SIG-M5 treated with dmso at 0.1 percent for 504 hours (cell line): Measurements from ENCODE around the gene GNB1L.
"Not testable (repeated sequence)": the region's sequence is repeated elsewhere in the genome, so short reads cannot be mapped to it uniquely, and the experiment has no call there.

Source experiments
- DNase-seq: peaks from one replicate; lab custom pipeline; 2025; ENCODE audit not compliant: unreplicated experiment; lab: John Stamatoyannopoulos, UW

Gene GNB1L

DNA sequence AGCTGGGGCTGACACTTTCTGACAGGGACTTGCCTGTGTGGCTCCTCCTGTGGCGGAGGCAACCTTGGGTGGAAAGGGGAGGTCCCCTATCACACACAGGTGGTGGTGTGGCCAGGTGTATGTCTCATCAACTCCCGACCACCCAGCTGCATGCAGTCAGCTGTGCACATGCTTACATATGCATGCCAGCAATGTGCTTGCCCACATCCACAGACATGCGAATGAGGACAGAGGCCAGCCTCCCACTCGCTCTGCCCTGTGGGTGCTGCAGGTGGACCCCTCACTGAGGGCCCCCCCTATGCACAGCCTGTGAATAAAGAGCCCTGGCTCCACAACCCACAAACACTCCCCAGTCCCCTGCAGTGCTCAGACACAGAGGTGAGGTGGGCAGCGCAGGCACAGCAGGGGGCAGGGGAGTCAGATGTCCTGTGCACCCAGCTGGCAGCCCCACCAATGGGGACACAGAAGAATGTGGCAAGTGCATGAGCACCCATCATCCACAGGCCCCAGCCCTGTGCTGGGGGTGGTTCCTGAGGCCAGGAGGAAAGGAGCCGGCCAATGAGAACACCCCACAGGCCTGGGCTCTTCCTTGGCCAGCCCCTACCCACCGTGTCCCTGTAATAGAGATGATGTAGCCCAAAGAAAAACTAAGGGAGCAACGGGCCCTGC is 9.5 kb downstream of the GNB1L start:
- no peak for DNase-seq

DNA sequence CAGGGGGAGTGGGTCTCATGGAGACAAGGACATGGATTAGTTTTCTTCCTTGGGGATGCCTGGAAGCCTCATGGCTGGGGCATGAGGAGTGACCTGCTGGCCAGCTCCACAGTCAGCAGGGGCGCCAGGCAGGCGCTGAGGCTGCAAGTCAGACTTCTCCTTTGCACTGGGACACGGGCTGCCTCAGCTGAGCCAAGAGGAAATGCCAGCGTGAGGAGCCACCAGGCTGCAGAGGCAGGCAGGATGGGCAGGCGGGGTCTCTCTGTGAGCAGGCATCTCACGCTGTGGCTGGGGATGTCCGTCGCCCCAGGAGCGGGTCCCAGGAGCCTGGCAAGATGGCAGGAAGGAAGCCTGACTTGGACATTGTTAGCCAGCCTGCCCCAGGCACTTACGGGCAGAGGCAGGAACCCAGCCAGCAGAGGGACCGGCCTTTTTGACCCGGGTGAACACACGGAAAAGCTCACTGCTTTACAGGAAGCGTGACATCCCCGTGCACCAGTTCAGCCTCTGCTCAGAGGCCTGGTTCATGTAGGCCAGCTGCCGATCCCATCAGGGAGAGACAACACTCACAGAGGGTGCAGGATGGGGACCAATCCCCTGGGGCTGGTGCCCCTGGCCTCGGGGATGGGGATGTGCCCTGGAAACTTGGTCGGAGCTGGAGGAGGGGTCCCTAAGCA is 10.2 kb downstream of the GNB1L start:
- DNase-seq: no peak

DNA sequence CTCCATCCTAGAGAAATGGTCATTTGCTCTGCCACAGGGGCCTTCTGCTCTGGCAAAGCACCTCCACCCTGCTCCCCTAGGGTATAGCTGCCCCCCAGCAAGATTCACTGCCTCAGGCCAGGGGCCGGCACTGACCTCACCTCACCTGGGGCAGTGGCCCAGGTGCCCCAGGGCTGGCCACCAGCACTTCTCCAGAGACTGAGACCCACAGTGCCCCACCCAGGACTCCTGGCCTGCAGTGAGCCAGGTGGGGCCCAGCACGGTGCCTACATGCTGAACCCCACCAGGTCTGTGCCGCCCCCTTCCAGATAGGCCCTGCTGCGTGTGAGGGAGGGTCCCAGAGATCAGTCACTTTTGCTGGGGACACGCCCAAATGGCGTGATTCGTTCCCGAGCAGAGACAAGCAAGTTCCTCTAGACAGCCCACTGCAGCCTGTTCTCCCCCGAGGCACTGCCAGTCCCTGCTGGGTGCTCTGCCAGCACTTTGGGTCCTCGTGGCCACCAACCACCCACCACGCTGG is 10.8 kb downstream of the GNB1L start:
- no peak for DNase-seq

DNA sequence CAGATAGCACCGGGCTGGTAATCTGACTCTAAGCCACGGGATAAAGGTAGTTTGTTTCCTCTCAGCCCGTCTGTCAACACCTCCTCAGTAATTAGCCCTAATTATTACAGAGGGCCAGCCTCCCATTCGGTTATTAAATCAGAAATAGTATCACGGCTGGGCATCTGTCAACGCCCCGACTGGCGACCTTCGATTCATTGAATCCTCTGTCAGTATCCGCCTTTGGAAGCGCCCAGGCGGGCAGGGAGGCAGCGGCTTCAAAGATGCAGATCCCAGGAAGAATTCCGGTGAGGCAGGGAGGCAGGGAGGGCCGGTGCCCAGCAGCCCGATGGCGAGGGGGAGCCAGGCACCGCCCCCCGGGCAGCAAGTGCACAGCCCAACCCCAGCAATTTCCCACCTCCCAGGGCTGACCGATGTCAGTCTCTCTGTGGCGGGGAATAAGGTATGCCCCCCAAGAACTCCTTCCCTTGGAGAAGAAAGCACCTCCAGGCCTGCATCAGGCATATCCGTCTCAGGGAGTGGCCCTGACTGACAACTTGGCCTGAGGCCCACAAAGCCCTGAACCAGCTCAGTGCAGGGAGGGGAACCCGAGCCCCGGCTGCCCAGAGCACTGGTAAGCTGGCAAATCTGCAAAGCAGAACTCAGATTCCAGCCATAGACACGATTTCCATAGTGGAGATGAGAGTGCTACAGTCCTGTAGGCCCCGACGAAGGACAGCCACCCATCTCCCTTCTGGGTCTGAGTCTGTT is 11.4 kb downstream of the GNB1L start:
- no peak for DNase-seq

DNA sequence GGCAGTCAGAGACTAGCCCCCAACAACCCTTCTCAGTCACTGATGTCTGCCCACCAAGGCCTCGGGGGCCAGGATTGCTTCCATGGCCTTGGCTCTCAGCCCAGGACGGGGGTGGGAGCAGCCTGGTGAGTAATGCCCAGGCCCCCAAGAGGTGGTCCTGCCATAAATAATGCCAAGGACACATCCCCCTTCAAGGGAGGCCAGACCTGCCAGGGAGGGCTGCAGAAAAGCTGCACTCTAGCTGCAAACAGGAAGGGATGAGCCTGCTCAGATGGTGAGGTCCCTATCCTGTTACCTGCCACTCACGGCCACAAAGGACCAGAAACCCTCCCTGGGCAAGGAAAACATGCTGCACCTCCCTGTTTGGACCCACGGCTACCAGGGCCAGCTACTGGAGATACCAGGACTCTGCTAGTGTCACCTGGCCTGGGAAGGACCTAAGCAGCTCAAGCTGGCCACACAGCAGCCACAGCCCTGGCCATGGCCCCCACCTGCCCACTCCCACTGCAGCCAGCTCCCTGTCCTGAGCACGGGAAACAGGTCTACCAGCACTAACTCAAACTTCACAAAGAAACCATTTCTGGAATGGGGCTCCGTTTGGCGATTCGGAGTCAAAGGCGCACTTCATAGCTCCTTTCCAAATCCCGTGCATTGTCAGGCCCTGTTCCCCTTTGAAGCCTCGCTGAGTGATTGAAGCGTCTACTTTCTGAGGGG is 12.1 kb downstream of the GNB1L start:
- DNase-seq: no peak

DNA sequence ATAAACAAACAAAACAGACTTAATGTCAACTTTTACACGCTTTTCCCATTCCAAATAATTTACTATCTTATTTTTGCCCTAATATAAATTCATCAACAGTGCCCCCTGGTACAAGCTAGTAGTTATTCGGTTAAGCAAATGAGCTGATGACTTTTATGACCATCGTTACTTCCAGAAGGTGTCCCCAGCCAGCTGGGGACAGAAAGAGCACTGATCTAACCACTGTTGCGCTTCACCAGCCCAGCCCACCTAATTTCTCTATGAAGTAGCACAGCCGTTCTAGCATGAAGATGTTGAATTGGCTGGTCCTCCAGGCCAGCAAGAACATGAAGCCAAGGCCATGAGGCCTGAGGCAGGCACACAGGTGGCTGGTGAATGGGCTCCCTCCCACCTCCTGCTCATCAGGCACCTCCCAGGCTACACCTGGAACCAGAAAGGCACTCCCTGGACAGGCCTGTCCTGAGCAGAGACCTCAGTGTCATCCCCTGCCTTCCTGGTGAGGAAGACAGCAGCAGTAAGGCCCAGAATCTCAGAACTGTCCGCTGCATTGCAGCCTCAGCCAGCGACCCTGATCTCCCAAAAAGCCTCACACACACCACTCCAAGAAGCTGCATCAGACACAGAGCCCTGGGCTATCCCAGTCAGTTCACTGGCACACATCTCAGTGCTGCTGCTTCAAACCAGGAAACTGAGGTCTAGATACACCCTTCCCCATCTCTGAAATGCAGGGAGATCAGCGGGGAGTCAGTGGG is 12.9 kb downstream of the GNB1L start:
- no peak for DNase-seq

DNA sequence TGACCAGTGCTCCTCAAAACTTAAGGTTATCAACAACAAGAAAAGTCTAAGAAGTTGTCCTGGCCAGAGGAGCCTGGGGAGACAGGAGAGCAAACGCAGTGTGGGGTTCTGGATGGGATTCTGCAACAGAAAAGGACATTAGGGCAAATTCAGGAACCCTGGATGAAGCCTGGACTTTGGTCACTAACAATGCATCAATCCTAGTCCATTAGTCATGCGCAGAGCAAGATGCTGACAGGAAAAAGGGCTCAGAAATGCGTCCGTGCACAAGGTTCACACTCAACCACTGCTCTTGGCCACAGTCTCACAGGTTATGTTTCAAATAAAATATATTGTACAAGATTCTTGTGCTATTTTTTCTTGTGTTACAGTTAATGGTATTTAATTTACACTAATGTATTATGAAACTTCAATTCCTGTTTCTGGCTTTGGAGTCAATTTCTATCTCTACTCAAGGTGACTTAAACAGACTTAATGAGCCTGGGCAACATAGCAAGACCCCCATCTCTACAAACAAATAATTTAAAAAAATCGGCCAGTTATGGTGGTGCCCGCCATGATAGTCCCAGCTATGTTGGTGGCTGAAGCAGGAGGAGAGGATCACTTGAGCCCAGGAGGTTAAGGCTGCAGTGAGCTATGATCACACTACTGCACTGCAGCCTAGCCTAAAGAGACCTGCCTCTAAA is 13.6 kb downstream of the GNB1L start:
- no peak for DNase-seq

DNA sequence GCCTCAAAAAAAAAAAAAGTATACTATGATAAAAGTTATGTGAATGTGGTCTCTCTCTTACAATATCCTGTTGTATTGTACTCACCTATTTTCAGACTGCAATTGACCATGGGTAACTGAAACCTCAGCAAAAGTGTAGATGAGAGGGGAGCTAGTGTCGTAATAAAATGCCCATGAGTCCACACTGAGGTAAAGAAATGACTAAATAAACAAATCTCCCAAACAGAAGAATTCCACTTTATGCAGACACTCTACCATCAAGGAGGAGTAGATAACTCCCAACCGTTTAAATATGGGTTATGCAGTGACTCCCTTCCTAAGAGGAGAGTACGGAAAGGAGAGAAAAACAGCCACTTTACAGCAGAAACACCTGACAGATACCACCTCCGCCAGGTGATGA is 14.6 kb downstream of the GNB1L start:
- DNase-seq: no peak

DNA sequence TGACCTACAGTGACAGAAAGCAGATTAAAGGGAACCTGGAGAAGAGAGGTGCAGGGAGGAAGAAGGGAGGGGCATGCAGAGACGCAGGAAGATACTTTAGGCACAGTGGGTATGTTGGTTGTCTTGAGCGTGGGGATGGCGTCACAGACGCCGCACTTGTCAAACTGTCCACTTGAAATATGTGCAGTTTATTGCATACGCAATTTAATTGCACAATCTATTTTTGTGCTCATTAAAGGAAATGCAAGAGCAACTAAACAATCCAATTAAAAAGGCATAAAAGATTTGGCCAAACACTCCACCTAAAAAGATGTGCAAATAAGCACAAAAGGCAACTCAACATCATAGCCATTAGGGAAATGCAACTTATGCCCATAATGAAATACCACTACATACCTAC is 16.8 kb downstream of the GNB1L start:
- DNase-seq: no peak

DNA sequence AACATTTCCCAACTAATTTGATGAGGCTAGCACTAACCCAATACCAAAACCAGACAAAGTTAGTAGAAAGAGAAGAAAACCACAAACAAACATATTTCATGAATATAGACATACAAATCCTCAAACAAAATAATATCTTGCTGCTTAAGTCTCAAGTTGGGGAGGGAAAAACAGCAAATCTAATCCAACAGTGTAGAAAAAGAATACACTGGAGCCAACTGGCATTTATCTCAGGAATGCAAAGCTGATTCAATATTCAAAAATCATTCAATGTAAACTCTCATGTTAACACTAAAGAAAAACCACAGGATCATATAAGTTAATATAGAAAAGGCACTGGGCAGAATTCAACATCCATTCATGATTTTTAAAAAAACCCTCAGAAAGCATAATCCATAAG is 18.2 kb downstream of the GNB1L start:
- DNase-seq: no peak

DNA sequence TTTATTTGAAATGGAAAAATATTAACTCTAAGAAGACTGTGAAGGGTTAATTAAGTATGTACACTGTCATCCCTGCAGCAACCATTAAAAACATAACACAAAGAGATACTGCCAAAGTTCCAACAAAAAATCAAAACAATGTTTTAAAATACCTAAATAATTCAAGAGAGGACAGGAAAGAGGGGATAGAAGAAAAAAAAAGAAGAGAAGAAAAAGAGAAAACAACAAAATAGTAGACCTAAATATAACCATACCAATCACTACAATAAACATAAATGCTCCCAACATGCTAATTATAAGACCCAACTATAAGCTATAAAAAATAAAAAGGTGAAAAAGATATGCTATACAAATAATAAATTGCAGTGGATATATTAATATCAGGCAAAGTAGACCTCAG is 20.1 kb downstream of the GNB1L start:
- no peak for DNase-seq

DNA sequence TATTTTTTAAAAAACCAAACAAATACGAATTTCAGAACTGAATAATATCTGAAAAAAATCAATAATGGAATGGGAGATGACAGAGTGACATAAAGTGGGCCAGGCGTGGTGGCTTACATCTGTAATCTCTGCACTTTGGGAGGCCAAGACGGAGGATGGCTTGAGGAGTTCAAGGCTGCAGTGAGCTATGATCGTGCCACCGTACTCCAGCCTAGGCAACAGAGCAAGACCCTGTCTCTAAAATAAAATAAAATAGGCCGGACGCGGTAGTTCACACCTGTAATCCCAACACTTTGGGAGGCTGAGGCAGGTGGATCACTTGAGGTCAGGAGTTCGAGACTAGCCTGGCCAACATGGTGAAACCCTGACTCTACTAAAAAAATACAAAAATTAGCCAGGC is 21.3 kb downstream of the GNB1L start:
- not testable (repeated sequence) for DNase-seq

DNA sequence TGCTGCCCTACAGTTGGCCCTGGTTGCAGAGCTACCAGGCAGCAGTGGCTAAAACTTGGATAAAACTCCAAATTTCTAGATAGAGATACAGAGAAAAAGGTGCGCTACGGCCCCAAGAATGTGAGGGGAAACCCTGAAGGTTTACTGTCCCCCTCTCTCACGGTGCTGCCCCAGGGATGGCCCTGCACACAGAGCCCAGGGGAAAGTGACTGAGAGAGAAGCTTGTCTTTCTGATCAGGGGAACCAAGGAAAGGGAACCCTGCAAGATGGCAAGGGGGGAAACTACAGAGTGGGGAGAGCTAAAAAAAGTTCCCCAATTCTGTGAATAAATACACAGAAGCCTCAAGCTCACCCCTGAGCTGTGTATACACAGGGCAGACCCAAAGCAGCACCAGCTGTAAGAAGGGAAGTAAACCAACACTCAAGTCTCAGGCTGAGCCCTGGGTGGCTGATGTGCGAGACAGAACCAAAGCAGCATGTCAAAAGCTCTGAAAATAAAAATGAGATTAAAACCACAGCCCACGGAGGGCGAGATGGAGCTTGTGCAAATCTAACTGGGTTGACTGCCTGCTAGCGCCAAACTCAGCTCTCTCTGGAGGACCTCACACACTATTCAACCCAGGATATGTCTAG is 22.1 kb downstream of the GNB1L start:
- DNase-seq: no peak

DNA sequence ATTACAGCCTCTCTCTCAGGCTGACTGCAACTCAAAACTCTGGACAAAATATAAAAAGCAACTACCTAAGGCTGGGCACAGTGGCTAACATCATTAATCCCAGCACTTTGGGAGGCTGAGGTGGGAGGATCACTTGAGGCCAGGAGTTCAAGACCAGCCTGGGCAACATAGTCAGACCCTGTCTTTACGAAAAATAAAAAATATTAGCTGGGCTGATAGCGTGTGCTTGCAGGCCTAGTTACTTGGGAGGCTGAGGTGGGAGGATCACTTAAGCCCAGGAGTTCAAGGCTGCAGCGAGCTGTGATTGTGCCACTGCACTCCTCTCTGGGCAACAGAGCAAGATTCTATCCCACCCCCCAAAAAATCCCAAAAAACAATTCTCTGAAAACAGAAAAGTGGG is 22.7 kb downstream of the GNB1L start:
- DNase-seq: not testable (repeated sequence)

DNA sequence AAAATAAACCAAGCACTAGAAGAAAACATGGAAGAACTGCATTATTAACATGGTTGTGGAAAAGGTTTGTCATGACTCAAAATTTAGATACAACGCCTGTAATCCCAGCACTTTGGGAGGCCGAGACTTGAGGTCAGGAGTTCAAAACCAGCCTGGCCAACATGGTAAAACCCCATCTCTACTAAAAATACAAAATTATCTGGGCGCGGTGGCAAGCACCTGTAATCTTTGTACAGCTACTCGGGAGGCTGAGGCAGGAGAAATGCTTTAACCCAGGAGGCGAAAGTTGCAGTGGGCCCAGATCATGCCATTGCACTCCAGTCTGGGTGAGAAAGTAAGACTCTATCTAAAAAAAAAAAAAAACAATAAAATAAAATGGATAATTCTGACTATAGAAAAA is 23.7 kb downstream of the GNB1L start:
- no peak for DNase-seq

DNA sequence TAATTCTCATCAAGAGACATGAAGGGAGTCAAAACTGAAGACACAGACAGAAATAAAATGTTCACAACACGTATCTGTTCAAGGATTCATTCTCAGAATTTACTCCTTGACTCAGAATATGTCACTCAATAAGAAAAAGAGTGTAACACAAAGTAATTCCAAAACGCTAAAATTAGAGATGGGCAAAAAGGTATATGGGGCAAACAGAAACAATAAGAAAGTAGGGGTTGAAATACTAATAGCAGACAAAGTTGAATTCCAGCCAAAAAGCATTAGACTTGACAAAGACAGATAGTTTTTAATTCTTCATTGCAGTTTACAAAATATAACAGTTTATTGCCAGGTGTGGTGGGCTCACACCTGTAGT is 26.7 kb downstream of the GNB1L start:
- DNase-seq: no peak

DNA sequence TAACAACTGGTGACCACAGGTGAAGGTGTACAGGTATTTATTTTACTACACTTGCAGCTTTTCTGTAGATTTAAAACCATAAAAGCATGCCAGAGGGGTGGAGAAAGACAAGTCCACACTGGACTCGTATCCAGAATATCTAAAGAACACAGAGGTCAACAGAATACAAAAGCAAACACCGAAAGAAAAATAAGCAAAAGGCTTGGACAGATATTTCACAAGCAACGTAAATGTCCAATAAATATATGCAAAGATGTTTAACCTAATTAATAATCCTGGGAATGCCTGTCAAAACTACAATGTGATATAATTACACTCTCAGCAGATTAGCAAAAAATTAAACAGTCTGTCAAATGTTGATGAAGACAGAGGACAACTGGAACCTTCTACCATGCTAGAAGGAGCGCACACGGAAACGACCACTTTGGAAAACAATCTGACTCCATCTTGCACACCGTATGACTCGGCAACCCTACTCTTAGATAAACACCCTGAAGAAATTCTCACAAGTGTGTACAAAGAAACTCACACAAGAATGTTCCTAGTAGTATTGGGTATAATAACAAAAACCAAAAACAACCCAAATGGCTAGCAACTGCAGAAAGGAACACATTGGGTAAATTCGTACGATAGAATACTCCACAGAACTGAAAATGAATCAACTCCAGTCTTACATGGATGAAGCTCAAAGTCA is 27.2 kb downstream of the GNB1L start:
- no peak for DNase-seq

DNA sequence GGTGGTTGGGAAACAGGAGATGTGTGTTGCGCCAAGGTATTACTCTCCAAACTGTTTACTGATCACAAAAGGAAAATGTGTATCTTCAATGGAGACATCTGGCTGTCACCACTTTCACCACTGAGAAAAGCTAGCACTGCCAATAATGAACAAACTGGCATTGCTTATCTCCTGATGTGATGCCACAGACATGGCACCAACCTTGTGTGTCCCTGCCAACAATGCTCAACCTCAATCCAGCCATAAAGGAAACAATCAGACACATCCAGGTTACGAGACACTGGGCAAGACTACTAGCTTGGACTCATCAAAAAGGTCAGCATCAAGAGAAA is 28.1 kb downstream of the GNB1L start:
- DNase-seq: no peak

DNA sequence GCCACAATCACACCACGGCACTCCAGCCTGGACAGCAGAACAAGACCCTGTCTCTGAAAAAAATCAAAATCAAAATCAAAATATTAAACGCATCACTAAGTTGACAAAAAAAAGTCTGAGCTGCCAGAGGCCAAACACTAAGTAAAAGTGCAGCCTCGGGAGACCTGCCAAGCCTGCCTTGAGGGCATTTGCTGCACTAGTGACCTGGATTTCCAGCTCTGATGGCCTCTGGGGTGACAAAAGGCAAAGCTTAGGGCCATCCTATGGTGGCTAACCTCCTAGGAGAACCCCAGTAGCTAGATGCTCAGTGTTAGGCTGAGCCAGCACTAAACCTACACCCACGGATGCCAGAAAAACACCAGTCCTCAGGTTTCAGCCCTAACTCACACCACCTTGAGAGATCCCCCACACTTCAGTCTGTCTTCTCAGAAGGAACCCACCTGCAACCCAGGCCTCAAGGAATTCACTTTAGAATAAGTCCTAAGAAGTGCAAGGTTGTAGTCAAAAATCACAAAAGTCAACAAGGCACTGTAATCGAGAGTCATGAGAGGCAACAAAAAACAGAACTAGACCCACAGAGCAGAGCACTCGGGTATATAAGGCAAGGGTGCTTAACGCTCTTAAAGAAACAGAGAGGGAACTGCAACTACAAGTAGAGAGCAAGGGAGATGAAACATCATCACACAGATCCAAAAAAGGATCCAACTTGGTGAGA is 28.6 kb downstream of the GNB1L start:
- DNase-seq: no peak
